GM06990 (cell line): ENCODE results near the gene OBSCN.

ENCODE experiments used
- DNase-seq: peaks from one replicate; pipeline ENCODE4 v3.0.0-alpha.2; 2011; ENCODE audit not compliant: insufficient read length; ENCODE audit errors: extremely low read depth
- H3K27me3 ChIP-seq: replicated peaks from 2 replicates; pipeline ENCODE4 v1.6.0; 2011; ENCODE audit warnings: low read length; ENCODE audit not compliant: control insufficient read depth, insufficient read depth
- H3K36me3 ChIP-seq: 2 replicates; pipeline ENCODE4 v1.5.1; 2011; ENCODE audit warnings: low read length; ENCODE audit not compliant: control insufficient read depth, insufficient read depth
- H3K4me3 ChIP-seq: replicated peaks from 2 replicates; pipeline ENCODE4 v1.5.1; 2011; ENCODE audit warnings: low read depth, mild to moderate bottlenecking, control low read depth, low read length
- TF ChIP-seq, protein P1 (sequence below): IDR thresholded peaks from 2 replicates; pipeline ENCODE4 v1.5.1; 2011; ENCODE audit warnings: low read length, control low read depth, mild to moderate bottlenecking, inconsistent platforms; ENCODE audit not compliant: insufficient read depth, poor library complexity, severe bottlenecking

Gene OBSCN

DNA sequence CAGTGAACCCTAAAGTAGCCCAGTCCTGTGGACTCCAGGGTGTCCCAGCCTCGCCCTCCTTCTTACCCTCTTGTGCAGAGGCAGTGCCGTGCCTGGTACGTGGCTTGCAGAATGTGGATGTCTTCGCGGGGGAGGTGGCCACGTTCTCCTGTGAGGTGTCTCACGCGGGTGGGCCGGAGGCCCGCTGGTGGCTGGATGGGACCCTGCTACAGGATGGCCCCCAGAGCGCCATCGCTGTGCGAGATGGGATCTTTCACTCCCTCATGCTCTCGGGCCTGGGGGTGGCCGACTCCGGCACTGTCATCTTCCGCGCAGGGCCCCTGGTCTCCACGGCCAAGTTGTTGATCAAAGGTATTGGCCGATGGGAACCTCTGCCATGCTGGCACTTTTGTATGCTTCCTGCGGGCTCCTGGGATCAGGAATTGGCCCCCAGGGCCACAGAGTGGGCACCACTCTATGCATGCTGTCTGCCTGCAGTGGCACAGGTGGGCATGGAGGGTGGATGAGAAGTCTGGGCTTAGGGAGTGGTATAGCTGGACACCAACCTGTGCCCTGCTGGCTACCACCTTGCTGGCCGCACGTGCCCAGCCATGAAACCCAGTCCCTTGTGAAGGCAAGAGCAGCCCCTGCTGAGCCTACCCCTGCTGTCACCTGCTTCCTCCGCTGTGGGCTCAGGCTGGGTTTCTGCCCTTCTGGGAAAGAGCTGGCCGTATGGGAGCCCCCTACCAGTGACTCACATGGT is 105.9 kb downstream of the OBSCN start:
- TF ChIP-seq, protein P1, sequence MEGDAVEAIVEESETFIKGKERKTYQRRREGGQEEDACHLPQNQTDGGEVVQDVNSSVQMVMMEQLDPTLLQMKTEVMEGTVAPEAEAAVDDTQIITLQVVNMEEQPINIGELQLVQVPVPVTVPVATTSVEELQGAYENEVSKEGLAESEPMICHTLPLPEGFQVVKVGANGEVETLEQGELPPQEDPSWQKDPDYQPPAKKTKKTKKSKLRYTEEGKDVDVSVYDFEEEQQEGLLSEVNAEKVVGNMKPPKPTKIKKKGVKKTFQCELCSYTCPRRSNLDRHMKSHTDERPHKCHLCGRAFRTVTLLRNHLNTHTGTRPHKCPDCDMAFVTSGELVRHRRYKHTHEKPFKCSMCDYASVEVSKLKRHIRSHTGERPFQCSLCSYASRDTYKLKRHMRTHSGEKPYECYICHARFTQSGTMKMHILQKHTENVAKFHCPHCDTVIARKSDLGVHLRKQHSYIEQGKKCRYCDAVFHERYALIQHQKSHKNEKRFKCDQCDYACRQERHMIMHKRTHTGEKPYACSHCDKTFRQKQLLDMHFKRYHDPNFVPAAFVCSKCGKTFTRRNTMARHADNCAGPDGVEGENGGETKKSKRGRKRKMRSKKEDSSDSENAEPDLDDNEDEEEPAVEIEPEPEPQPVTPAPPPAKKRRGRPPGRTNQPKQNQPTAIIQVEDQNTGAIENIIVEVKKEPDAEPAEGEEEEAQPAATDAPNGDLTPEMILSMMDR, result no peak
- H3K27me3 ChIP-seq, result no peaks in the 10 kb centered on the region
- no peaks in the 10 kb centered on the region for H3K36me3 ChIP-seq
- no peak overlapping the region for H3K4me3 ChIP-seq
- DNase-seq, result no peak

DNA sequence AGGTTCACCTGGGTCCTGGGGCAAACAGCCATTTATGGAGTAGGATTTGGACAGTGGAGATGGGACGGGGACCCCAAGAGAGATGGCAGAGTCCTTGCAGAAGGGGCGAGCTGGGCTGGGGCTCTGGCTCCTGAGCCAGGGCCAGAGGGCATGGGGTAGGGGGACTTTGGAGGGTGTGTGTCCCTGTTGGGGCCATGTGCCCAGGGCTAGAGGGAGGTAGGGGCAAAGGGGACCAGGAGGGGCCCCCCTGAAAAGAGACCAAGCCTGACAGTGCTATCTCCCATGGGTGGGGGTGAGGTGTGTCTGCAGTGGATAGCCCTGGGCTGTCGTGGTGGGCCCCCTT is 106.4 kb downstream of the OBSCN start:
- no peak for DNase-seq
- TF ChIP-seq, protein P1, result no peak
- Histone ChIP-seq H3K36me3 (no peaks in the 10 kb centered on the region), H3K27me3 (no peaks in the 10 kb centered on the region), H3K4me3 (no peak overlapping the region)

DNA sequence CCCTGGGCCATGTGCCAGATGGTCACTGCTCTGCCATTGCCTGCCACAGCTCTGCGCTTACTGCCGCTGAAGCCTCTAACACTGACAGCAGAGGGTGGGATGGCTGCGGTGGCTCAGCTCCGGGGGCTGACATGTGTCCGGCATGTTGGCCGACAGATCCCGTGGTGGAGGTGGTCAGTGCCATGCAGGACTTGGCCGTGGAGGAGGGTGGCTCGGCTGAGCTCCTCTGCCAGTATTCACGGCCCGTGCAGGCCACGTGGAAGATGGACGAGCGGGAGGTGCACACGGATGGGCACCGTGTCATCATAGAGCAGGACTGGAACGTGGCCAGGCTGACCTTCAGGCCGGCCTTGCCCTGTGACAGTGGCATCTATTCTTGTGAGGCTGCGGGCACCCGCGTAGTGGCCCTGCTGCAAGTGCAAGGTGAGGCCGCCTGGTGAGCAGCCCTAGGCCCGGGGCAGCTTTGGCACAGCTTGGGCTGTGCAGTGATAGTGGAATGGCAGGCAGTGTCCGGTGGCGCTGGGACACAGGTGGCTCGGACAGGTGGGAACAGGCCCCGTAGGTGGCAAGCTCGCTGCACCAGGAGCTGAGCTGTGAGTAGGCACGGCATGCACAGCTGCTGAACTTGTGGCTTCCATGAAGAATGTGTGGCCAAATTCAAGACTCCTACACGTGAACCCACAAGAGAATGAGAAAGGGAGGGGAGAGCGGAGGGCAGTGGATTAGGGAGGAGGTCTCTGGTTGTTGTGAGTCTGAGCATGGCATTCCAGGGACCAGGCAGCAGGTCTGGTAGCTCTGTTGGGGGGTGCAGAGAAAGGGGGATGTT is 107.0 kb downstream of the OBSCN start:
- TF ChIP-seq, protein P1, result no peak

DNA sequence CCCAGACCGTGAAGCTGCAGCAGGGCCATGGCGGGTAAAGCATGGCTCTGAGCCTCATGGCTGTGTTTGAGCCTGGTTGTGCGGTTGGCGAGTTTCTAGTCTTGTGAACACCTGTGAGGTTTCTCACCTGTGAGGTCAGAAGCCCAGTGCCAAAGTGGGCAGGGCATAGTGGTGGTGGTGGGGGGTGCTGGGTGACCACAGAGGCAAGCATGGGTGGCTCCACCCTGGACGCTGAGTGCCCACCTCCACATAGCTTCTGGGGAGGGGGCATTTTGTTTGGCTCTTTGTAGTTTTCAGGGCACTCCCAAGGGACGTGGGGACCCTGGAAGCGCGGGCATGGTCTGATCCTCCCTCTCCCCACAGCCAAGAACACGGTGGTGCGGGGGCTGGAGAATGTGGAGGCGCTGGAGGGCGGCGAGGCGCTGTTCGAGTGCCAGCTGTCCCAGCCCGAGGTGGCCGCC is 107.7 kb downstream of the OBSCN start:
- H3K27me3 ChIP-seq, result no peaks in the 10 kb centered on the region
- H3K4me3 ChIP-seq, result no peak overlapping the region
- TF ChIP-seq, protein P1, result no peak
- H3K36me3 ChIP-seq, result no peaks in the 10 kb centered on the region
- no peak for DNase-seq

More for the DNA sequence above, 107.0 kb downstream of the OBSCN start:
- Histone ChIP-seq H3K36me3 (no peaks in the 10 kb centered on the region), H3K27me3 (no peaks in the 10 kb centered on the region), H3K4me3 (no peak overlapping the region)
- no peak for DNase-seq

DNA sequence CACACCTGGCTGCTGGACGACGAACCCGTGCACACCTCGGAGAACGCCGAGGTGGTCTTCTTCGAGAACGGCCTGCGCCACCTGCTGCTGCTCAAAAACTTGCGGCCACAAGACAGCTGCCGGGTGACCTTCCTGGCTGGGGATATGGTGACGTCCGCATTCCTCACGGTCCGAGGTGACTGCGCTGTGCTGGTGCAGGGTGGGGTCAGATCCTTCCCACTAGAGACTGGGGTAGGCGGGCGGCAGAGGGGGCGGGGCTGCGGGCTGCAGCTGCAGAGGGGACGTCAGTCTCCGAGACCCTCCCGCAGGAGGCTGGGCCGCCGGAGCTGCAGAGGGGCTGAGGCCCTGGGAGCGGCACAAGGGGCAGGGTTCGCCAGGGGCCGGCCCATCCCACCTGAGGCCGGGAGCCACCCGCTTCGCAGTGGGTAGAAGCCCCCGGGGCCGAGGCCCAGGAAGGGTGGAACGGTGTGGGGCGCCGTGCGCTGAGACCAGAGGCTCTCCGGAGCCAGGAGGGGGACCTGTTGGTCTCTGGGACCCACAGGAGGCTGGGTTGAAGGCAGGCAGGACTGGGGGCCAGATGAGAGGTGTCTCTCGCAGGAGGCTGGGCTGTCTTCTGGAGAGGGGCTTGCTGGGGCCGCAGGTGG is 108.2 kb downstream of the OBSCN start:
- TF ChIP-seq, protein P1, result no peak
- Histone ChIP-seq H3K36me3 (no peaks in the 10 kb centered on the region), H3K27me3 (no peaks in the 10 kb centered on the region), H3K4me3 (no peak overlapping the region)
- no peak for DNase-seq
